GM10847 (cell line): Measurements from ENCODE around the gene CLECL1.

Source experiments
- POLR2A ChIP-seq: IDR thresholded peaks from 2 replicates; pipeline ENCODE4 v1.6.1; 2011; ENCODE audit not compliant: insufficient read length; ENCODE audit errors: extremely low read depth

Gene CLECL1

DNA sequence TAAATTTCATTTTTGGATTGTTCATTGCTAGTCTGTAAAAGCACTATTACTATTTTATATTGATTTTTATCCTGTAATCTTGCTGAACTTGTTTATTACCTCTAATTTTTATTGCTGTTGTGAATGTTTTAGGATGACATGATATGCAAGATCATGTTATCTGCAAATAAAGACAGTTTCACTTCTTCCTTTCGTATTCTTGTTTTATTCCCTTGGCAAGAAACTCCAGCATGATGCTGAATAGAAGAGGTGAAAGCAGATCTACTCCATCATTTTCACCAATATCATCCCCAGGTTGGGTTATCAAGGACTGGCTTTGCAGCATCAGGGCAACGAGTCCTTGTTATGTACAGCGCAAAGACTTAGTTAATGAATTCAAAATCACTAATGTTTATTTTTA lies 2.7 kb upstream of the CLECL1 start:
- TF ChIP-seq POLR2A, result no peak

DNA sequence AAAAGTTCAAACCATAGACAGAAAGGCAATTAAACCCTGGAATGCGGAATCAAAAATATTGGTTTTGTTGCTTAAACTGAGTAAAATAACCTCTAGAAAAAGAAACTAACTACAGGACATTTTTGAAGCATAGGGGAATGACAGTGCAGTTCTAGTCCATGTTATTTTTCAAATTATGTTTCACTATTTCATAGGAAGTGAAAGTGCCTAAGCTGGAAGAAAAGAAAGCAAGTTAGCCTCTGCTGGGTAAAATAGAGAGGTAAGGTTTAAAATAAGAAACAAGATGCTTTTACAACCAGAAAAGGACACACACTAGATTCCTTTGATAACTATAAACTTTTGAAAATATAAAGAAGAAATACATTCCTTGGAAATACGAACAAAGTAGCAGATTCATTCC lies 1.1 kb downstream of the CLECL1 start:
- no peak for TF ChIP-seq POLR2A

DNA sequence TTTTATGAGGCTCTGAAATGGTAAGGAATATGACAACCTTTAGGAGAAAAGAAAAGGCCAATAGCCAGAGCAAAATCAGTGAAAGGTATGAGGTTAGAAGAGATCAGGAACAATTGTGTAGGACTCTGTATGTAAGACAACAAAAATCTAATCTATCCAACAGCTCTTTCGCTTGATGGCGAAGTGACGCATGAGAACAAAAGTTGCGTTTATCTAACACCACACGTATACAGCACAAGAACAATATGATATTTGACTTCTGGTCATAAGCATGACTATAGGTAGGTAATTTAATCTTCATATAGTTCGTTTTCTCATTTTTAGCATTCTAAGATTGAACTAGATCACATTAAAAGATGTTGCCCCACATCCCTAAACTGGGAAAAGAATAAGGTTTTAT lies 1.5 kb downstream of the CLECL1 start:
- TF ChIP-seq POLR2A, result no peak

DNA sequence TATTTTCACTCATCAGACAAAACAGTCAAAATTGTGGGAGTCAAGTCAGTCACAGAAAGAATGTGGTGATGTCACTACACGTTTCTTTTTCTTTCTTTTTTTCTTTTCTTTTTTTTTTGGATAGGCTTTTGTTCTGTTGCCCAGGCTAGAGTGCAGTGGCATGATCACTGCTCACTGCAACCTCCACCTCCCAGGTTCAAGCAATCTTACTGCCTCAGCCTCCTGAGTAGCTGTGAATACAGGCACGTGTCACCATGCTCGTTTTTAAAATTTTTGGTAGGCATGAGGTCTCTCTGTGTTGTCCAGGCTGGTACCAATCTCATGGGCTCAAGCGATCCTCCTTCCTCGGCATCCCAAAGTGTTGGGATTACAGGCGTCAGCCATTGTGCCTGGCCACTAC lies 2.3 kb downstream of the CLECL1 start:
- TF ChIP-seq POLR2A, result no peak

DNA sequence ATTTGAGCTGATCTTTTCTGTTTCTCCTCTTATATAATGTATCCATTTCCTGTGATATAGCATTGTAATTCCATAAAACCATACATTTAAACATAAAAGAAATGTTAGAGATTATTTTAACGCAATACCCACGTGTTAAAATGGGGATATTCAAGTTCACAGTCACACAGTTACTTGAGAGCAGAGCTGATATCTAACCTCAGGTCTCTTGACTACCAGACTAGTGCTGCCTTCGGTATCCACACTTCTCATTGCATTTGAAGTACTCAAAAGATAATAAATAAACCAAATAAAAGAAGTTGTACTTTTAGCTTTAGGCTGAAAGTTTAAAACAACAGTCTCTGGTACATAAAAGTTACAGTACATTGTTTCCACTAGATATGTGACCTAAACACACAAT lies 2.9 kb downstream of the CLECL1 start:
- no peak for TF ChIP-seq POLR2A

DNA sequence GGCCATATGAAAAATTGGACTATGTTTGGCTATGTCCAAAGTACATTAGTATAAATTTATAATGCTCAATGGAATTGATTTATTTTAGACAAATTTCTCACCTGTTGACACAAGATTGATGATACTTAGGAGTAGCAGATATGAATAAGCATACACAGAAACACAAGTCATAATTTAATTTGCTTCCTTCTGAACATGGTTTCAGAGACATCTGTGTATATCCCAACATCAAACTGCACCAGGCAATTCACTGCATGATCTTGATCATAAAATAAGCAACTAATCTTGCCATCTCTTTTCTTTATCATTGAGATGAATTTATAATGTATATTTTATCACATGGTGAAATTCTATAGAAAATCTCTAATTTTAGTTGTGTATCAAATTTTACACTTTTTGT lies 3.8 kb downstream of the CLECL1 start:
- TF ChIP-seq POLR2A, result no peak

DNA sequence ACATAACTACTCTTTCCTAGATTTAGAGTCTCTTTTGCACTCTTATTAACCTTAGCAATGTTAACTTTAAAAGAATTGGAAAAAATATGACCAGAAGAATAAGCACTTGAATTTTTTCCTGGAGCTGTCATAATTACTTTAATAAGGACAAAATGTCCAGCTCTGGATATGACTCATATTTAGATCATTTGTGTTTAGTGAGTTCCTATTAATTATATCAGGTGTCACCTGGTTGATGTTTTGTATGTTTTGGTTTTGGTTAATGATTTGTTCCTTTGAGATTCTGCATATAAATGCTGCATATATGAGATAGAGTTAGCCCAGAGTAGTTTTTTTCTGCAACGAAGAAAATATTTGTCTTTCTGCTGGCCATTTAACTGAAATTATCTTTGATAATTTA lies 5.1 kb downstream of the CLECL1 start:
- TF ChIP-seq POLR2A, result no peak

DNA sequence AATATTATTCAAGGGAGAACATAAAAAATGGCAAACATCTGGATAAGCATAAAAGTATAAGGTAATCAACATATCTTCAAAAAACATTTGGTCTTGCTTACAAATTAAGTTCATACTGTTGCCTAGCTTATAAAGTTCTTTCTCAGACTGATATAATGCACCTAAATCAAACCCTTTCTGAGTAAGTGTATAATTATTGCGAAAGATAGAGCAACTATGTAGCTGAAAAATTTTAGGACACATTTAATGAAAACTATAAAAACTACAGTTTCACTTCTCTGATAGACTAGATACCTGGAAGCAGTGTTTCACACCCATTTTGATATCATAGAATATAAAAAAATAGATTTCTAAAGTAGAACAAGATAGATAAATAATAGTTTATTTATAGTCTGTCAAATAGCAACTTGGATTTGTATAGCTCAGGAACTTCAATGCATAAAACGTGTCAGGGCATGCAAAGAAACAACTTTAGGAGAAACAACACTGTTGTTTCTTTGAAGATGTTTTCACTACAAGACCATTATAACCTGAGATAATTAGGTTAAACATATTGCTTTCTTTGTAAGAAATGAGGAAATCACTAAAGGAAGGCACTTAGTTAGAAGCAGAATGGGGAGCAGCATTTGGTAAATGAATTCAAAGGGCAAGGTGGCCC lies 7.6 kb downstream of the CLECL1 start:
- no peak for TF ChIP-seq POLR2A

DNA sequence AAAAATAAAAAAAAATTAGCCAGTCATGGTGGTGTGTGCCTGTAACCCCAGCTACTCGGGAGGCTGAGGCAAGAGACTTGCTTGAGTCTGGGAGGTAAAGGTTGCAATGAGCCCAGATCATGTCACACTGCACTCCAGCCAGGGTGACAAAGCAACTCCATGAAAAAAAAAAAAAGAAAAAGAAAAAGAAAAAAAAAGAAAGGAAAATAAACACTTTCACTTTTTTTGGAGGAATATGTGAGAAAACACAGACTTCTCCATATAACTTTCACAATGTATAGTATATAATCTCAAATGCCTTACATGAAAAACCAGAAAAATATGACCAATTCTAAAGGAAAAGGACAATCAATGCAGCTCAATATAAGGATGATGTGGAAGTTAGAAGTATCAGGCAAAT lies 8.9 kb downstream of the CLECL1 start:
- TF ChIP-seq POLR2A, result no peak

DNA sequence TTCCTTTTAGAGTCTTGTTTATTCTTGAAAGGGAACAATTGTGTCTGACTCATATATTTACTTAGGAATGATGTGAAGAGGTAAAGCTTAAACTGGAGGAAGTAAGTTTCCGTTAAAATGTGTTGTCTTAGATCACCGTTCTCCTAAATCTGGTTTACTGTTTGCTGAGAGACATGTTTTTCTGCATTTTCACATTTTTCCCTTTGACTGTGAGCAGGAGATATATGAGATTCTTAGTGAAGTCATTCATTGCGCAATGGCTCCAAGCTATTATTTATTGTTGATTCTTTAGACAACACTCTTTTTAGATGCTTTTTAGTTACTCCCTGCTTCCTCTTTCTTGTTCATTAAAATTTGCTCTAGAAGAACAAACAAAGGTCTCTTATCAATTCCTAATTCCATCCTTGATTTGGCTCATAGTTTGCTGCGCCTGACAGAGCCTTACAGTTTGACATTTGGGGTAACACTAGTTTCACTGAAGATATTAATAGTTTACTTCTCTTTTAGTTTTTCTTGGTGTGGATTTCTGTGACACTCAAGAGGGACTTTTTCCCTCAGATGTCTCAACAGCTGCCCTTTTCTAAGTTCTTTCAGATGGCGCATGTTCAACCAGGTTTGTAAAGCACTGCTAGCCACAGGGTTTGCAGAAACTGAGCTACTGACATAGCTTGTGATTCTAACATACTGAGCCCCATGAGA lies 11.4 kb downstream of the CLECL1 start:
- no peak for TF ChIP-seq POLR2A

DNA sequence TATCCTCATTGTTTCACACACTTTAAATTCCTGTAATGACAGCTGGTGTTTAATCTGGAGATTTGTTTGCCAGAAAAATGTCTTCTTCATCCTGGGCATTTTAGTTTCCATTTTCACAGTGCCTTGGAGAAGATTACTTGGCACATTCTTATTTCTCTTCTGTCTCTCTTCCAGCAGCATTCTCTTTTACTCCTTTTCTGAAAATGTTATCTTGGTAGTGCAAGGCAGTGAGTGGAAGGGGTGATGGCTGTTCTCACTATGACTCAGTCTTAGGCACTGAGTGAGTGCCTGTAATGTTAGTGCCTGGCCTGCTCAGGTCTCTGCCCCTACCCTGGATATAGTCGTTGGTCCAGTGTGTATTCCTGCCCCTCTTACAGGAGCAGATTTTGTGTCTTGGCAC lies 13.1 kb downstream of the CLECL1 start:
- no peak for TF ChIP-seq POLR2A

DNA sequence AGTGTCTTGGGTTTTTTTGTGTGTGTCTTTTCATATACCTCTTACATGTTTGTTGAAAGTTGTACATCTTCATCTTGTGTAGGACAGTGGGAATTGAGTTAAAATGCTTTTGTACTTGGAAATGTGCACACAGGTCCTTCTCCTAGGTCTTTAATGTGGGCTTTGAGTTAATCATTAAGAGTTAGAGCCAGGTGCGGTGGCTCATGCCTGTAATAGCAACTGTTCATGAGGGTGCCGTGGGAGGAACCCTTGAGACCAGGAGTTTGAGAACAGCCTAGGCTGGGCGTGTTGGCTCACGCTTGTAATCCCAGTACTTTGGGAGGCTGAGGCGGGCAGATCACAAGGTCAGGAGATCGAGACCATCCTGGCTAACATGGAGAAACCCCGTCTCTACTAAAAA lies 13.9 kb downstream of the CLECL1 start:
- TF ChIP-seq POLR2A, result no peak

DNA sequence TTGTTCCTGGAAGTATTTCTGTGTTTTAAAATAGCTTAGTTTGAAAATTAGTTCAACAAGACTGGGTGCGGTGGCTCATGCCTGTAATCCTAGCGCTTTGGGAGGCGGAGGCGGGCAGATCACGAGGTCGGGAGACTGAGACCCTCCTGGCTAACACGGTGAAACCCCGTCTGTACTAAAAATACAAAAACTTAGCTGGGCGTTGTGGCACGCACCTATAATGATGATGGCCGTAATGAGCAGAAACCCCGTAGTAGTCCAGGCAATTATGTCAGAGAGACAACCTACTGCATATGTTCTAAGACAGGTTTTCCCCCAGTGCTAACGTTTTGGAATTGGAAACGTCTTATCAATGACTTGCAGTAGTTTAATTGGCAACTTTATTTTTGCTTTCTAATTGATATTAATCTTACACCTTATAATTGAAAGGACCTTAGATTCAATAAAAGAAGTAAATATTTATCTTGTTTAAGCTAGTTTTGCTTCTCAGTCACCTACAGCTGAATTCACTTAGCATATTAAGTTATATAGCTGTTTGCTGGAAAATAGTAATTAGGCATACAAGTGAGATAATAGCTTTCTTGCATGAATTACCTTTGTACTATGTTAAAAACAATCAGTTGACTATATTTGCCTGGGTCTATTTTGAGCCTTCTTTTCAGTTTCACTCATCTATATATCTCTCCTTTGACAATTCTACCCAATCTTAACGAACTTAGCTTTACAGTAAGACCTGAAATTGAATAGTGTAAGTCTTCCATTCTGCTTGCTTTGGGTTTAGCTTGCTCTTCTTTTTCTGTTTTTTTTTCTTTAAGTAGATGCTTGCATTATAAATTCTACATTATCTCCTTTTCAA lies 15.6 kb downstream of the CLECL1 start:
- TF ChIP-seq POLR2A, result no peak

DNA sequence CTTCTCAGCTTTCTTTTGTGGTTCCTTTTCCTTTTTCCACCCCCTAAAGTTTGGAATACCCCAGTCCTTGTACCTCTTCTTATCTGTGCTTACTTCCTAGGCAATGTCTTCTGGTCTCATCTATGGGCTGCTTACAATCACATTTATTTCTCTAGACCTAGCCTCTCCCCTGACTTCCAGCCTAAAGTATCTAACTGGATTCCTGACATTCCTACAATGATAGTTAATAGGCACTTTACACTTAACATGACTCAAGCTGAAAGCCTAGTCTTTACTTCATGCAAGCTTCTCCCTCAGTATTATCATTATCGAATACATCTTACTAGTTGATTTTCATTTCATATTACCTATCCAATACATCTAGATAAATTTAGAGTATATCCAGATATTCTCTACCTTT lies 21.2 kb downstream of the CLECL1 start:
- no peak for TF ChIP-seq POLR2A

DNA sequence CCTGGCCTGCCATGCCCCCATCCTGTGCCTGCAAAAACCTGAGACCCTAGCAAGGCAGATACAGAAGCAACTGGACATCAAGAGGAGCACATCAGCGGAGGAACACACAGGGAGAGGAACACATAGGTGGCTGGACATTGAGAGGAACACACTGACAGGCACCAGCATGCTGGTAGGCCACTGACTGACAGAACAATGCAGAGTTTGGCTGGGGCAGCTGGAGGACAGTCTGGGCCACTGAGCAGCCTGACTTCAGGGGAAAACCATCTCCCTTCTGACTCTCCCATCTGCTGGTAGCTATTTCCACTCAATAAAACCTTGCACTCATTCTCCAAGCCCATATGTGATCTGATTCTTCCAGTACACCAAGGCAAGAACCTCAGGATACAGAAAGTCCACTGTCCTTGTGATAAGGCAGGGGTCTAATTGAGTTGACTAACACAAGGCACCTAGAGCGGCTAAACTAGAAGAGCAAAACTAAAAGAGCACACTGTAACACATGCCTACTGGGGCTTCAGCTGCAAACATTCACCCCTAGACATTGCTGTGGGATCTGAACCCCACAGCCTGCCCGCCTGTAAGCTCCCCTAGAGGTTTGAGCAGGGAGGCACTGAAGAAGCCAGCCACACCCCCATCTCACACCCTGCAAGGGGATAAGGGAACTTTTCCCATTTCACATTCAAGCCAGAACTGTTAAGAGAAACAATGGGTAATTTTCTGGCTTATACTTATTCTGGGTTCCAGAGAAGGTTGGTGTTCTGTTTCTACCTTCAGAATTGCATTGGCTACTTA lies 22.1 kb downstream of the CLECL1 start:
- no peak for TF ChIP-seq POLR2A
